Stimulated activated CD8-positive, alpha-beta memory T cell treated with anti-CD3 and anti-CD28 coated beads, Interleukin-2, amount 100 ng/mL, for 1 hour (primary cell): ENCODE measurements around the gene PLEKHA5.
"Not testable (repeated sequence)": the region's sequence is repeated elsewhere in the genome, so short reads cannot be mapped to it uniquely, and the experiment has no call there.

ENCODE experiments used
- DNase-seq, 2 donors: peaks; one replicate each; pipeline ENCODE4 v3.0.0-alpha.2; 2020; ENCODE audit warnings: low read depth in 2 of 2

PLEKHA5 gene, protein sequence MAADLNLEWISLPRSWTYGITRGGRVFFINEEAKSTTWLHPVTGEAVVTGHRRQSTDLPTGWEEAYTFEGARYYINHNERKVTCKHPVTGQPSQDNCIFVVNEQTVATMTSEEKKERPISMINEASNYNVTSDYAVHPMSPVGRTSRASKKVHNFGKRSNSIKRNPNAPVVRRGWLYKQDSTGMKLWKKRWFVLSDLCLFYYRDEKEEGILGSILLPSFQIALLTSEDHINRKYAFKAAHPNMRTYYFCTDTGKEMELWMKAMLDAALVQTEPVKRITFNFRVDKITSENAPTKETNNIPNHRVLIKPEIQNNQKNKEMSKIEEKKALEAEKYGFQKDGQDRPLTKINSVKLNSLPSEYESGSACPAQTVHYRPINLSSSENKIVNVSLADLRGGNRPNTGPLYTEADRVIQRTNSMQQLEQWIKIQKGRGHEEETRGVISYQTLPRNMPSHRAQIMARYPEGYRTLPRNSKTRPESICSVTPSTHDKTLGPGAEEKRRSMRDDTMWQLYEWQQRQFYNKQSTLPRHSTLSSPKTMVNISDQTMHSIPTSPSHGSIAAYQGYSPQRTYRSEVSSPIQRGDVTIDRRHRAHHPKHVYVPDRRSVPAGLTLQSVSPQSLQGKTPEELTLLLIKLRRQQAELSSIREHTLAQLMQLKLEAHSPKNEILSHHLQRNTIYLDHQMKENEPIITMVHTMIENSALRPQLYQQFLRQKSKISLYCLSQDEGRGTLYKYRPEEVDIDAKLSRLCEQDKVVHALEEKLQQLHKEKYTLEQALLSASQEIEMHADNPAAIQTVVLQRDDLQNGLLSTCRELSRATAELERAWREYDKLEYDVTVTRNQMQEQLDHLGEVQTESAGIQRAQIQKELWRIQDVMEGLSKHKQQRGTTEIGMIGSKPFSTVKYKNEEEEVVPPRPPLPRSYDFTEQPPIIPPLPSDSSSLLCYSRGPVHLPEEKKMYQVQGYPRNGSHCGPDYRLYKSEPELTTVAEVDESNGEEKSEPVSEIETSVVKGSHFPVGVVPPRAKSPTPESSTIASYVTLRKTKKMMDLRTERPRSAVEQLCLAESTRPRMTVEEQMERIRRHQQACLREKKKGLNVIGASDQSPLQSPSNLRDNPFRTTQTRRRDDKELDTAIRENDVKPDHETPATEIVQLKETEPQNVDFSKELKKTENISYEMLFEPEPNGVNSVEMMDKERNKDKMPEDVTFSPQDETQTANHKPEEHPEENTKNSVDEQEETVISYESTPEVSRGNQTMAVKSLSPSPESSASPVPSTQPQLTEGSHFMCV

DNA sequence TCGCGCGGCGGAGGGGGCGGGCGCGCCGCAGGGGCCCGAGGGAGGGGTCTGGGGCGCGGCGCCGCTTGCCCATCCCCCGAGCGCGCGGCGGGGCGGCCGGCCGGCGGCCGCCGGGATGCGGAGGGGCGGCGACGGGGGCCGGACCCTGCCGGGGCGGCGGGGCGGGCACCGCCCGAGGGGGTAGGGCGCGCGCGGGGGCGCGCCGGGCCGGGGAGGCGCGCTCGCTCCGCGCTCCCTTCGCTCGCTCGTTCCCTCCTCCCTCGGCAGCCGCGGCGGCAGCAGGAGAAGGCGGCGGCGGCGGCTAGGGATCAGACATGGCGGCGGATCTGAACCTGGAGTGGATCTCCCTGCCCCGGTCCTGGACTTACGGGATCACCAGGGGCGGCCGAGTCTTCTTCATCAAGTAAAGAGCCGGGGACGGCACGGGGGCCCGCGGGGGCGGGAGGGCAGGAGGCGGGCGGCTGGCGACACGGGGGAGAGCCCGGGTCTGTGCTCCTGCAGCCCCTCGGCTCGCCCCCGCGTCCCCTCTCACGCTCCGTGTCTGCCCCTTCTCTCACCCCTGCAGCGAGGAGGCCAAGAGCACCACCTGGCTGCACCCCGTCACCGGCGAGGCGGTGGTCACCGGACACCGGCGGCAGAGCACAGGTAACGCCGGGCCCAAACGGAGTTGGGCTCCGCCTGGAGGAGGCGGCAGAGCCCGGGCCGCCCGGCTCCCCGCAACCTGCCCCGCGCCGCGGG lies at the start of gene PLEKHA5:
Gene PLEKHA5 (plus strand): TSS at position 248 of the 738 bp plus-strand sequence. CDS start 67 bp downstream, at position 315.
- DNase-seq = no peak

DNA sequence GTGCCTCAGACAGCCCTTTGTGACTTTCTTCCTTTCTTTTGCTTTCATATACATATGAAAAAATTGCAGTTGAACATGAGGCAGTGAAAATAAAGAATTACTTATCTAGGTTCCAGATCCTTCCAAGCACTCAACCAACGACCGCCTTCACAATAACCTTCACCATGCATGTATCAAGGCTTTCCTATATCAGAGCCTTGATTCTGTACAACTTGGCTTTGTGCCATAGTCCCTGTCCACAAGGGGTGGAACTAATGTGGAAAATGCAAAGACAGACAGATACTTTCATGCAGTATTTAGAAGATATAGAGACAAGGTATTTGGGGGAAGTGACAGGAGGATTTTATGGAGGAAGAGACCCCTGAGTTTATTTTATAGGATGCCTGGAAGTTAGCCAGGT lies 48.6 kb upstream of the PLEKHA5 start:
- DNase-seq = no peak

DNA sequence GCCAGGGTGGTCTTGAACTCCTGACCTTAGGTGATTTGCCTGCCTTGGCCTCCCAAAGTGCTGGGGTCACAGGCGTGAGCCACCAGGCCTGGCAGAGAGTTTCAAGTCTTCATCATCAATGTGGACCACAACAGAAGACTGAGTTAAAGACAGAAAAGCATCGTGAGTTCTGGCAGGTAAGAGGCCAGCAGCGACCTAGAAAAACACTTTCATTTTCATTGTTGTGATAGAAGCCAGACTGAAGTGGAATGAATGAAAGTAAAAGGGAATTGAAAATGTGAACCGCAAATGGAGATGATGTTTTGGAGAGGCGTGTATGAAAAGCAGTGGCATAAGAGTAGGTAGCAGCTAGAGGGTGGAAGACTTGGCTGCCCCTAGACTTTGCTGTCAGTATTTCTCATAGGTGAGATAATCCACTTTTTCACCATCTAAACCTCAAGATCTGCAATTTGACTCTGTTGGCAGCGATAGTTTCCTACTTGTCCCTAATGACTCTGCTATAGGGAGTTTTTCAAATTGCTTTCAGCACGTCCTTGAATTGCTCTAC lies 47.1 kb upstream of the PLEKHA5 start:
- no peak for DNase-seq

DNA sequence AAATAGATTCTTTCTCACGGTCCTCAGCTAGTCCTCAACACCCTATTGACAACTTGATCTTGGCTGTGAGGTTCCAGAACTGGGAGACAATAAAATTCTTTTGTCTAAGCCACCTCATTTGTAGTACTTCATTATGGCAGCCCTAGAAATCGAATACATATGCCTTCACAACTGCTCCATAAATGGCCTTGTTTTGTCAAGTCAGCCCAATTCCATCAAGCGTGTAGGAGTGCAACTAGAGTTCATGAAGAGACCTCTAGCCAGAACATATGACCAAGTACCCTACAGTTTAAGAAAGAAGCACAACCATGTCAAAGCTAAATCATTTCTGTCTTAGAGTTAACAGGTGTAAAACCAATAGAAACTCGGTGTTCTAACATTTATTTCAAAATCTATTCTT lies 45.0 kb upstream of the PLEKHA5 start:
- no peak for DNase-seq

DNA sequence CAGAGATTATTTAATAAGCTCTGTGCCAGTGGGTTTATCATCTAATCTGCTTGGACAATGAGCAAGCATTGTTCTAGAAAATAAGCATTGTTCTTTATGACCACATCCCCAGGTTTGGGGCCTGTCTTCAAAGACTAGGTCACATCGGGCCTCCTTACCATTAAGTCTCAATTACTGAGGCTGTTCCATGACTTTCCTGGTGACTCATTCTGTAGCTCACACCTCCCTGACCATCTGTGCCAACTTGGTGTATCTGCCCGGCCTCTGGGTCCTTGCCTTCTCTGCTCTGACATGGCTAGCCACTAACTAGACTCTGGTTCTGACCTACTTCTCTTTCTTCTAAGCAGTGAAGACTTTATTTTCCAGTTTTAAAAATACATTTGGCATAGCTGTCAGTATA lies 44.4 kb upstream of the PLEKHA5 start:
- no peak for DNase-seq

DNA sequence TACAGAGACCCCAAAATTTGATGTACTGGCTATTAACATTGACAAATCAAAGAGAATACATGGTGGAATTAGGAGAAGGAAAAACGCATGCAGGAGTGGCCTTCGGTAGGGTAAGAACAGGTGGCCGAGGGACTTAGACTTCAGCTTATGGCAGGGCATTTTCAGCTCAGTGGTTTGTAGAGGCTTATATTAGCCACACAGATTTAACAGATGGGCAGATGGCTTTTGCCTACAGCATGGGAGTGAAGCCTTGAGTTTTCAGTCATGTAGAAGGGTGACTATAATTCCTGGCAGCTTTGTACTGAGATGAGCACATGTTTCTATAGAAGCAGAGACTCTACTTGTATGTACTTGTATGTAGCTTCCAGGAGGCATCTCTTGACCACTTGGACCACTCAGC lies 40.9 kb upstream of the PLEKHA5 start:
- no peak for DNase-seq

DNA sequence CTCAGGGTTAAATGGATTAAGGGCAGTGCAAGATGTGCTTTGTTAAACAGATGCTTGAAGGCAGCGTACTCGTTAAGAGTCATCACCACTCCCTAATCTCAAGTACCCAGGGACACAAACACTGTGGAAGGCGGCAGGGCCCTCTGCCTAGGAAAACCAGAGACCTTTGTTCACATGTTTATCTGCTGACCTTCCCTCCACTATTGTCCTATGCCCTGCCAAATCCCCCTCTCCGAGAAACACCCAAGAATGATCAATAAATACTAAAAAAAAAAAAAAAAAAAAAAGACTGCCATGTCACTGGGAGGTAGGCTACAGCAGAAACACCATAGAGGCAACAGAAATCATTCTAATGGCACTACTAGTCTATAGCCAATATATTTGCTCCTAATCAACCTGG lies 37.1 kb upstream of the PLEKHA5 start:
- DNase-seq = not testable (repeated sequence)

DNA sequence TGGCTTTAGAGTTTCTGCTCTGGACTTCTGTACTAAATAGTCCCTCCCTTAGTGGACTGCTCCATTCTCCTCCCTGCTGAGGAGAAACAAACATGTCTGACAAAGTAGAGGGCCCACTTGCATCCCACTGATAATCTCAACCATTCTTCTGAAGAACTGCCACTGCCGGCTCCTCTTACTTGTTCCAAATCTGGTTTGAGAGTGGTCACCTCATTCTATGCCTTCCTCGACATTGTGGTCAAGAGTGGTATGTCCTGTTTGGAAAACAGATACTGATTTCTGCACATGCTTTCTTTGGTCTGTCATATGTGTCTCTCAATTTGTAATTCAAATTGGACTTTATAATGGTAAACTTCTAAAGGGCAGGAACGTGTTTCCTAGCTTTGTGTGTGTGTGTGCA lies 36.3 kb upstream of the PLEKHA5 start:
- DNase-seq = no peak

DNA sequence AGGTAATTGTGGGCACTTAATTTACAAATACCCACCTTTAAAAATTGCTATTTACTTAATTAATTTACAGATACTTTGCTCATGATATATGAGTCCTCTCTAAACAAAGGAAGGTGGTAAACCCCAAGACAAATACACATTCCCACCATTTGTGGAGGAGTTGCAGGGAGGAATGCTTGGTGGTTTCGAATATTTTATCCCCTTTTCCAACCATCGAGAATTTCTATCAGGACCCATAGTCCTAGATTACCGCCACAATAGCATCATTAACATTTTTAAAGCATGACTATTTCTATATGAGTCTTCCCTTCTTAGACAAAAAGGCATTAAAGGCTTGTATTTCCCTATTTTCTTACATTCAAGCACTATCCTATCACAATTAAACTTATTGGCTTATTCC lies 34.2 kb upstream of the PLEKHA5 start:
- no peak for DNase-seq

DNA sequence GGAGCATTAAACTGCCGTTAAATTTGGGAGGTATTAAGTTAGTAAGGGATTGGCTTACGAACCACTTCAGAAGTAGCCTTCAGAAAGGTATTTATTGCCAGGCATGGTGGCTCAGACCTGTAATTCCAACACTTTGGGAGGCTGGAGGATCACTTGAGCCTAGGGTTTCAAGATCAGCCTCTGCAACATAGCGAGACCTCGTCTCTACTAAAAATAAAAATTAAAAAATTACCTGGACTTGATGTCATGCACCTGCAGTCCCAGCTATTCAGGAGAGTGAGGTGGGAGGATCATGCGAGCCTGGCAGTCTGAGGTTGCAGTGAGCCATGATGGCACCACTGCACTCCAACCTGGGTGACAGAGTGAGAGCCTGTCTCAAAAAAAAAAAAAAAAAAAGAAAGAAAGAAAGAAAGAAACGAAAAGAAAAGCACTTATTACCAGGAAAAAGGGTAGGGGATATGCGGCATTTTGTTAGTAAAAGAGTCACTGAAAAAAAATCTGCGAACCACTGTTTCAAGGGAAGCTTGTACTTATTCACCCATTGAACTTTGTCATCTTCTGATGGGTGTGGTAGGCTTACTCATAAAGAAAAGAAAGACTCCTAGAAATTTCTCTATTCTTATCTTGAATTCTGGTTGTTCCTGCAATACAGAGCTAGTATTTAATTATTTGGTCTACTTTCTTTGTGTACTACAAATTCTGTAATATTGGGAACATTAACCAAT lies 33.6 kb upstream of the PLEKHA5 start:
- no peak for DNase-seq

DNA sequence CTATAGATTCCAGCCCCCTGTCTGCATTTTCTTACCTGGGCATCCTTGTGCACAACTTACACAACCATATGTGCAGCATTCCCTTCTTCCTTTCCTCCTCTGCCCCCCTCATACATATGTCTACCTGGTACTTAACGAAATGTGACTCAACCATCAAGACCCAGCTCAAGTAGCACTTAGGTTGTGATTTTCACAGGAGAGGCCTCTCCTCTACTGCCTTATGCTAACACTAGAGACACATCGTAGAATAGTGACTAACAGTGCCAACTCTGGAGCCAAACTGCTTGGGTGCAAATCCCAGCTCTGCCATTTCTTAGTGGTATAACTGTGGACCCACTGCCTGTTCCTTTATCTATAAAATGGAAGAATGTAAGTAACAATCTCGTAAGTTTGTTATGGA lies 24.1 kb upstream of the PLEKHA5 start:
- DNase-seq = no peak

DNA sequence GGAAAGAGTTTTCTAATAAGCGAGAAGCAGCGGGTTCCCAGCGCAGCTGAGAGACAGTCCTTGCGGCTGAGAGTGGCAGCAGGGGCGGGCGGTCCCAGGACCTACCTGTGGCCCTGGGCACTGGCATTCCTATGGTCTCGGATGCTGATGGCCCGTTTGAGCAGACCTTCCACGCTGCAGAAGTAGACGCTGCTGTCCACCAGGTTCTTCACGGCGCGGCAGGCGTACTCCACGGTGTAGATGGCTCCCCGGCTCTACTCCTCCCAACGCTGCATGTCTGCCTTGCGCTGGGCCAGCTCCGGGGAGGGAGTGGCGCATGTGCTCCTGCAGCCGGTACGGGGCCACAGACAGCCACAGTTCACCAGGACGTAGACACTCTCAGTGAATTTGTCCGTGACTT lies 21.8 kb upstream of the PLEKHA5 start:
- no peak for DNase-seq

DNA sequence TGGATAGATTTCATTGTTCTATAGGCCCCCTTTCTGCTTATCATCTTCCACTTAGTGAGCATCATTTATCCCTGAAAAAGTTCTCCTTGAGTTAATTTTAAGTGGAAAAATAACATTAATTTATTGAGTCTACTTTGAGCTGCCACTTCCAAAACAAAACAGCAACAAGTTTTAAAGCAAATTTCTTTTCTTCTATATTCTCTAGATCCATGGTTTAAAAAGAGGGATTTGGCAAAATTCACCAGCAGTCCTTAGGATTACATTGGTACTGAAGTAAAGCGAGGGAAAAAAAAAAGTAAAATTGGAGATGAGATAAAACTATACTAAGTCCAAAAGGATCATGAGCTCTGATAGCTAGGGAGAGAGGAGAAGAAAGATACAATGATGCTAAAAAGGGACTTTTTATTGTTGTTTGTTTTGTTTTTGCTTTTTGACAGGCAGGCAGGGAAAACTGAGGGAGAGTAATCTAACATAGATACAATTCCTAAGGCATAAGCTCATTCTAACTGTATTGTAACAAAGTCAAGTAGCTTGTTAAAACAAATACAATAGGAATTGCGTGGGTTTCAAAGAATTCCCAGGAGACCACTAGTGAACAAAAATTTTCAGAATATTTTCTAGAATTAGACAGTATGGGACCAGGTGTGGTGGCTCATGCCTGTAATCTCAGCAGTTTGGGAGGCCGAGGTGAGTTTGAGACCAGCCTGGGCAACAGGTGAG lies 19.2 kb upstream of the PLEKHA5 start:
- DNase-seq = no peak

DNA sequence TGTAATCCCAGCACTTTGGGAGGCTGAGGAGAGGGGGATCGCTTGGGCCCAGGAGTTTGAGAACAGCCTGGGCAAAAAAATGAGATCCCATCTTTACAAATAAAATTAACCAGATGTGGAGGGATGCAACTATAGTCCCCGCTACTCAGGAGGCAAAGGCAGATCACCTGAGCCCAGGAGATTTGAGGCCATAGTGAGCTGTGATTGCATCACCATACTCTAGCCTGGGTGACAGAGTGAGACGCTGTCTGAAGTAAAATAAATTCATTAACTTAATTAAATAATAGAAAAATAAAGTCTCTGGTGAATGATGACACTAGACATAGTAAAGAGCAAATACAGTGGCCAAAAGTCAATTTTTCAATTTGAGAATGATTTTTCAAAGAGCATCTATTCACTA lies 16.1 kb upstream of the PLEKHA5 start:
- no peak for DNase-seq

DNA sequence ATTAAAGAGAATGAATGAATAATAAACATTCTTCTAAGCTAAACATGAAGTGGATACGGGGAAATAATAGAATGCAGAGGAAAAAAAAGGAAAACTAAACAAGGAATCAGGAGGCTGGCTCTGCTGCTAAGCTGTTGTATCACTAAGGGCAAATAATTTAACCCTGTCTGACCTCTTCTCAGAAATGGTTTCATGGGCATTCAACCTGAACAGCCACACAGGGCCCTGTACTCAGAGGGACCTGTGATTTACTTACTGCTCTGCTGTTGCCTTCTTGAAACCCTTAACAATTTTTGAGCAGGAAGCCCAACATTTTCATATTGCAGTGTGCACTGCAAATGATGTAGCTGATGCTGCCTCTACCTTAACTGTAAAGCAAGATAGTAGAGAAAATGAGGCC lies 14.2 kb upstream of the PLEKHA5 start:
- no peak for DNase-seq

DNA sequence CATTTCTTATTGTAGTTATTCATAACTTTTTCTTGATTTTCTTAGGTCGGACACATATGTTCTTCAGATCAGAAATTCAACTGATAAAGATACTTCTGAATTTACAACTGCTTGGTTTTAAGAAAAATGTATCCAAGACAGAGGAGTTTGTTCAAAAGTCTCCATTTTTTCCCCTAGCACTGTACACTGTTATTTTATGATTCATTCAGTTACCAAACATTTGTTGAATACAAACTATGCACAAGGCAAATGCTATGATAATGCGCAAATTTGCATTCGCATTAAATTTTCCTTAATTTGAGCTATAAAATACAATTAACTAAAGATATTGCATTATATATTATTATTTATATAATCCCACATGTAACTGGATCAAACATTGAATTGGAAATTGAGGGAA lies 10.1 kb upstream of the PLEKHA5 start:
- DNase-seq = no peak

DNA sequence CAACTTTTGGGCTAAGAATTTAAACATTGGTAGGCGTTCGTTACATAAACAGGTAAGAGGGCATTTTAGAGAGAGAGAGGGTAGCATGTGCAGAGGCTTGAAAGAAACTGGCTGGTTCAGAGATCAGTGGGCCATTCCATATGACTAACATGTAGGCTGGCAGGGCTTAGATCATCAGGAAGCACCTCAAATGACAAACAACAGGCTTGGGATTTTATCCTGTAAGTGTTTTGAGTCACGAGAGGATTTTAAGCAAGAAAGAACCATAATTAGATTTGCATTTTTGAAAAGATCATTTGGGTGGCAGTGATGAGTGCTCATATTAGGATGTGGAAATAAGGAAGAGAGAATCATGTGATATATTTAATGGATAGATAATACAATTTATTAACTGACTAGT lies 8.7 kb upstream of the PLEKHA5 start:
- DNase-seq = no peak

DNA sequence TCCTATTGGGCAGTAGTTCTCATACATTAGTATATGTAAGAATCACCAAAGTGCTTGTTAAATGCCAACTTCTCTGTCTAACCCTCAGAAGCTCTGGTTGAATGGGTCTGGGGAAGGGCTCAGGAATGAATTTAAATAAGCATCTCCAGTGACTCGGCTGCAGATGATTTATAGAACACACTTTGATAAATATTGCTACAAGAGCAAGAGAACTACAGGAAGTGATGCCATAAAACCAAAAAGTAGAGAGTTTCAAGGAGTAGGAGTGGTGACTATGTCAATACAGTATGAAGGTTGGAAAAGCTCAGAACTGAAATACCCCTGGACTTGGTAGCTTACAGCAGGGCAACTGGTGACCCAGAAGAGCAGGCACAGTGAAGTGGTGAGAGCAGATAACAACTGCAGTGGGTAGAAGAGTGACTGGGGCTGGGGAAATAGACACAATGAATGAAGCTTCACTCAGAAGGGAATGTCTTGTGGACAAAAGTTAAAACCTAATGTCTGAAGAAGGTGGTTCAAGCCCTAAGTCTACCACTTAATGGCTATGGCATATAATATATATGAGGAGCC lies 8.0 kb upstream of the PLEKHA5 start:
- no peak for DNase-seq

DNA sequence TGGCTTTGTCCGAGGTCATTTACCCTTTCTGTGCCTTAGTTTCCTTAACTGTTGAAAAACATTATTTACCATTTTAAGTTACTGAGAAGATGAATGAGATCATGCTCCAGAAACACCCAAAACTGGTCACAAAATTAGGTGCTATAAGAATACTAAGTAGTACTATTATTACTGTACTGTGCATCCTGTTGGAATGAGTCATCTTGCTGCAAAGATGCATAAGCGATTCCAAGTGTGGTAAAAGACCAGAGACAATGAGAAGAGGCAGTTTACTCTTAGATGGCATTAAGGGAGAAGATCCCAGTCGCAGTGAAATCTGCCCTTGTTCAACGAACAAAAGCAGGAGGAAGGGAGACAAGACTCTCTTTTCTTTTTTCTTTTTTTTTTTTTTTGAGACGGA lies 4.2 kb upstream of the PLEKHA5 start:
- no peak for DNase-seq

DNA sequence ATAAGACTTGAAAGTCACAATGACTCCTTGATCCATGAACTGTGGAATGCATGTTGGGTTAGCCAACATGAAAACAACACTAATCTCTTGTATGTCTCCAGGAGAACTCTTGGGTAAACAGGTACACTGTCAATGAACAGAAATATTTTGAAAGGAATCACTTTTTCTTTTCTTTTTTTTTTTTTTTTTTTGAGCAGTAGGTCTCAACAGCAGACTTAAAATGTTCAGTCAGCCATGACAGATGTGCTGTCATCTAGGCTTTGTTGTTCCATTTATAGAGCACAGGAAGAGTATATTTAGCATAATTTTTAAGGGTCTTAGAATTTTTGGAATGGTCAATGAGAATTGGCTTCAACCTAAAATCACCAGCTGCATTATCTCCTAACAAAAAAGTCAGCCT lies 2.3 kb upstream of the PLEKHA5 start:
- DNase-seq = no peak
